Astrocyte of the spinal cord (primary cell): ENCODE results near the gene ALG5.

Experiments used
- DNase-seq: peaks from one replicate; pipeline ENCODE4 v3.0.0; 2011; ENCODE audit warnings: low read depth, low spot score
- H3K4me3 ChIP-seq: 2 replicates; pipeline ENCODE4 v1.5.1; 2011; ENCODE audit warnings: low read depth, mild to moderate bottlenecking, low read length, moderate library complexity
- in situ Hi-C: cut with HindIII; loops from 2 replicates; pipeline ENCODE4 v1.10.0; 2017; ENCODE audit warnings: low sequenced_read_pairs
- TF ChIP-seq, protein P1 (sequence below): IDR thresholded peaks from 2 replicates; pipeline ENCODE4 v1.5.1; 2012; ENCODE audit warnings: low read depth, mild to moderate bottlenecking, low read length, inconsistent platforms

The ALG5 gene

DNA sequence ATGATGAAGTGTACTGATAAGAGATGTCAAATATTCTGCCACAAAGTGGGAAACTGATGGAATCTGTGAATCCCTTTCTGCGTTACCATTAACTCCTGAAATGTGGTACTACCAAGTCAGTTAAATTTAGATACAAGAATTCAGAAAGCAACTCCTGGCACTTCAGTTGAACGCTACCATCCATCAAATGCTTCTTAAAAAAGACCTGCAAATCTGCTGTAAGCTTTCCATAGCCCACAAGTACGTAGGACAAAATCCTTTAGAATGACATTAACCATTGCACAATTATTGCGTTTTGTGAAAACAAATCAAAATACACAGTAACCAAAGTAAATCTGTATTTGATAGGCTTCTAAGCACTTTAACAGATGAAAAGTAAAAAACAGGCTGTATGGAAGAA, 84.5 kb downstream of the ALG5 start:
- no peak for DNase-seq
- in situ Hi-C loops, result no loop called here
- TF ChIP-seq, protein P1, sequence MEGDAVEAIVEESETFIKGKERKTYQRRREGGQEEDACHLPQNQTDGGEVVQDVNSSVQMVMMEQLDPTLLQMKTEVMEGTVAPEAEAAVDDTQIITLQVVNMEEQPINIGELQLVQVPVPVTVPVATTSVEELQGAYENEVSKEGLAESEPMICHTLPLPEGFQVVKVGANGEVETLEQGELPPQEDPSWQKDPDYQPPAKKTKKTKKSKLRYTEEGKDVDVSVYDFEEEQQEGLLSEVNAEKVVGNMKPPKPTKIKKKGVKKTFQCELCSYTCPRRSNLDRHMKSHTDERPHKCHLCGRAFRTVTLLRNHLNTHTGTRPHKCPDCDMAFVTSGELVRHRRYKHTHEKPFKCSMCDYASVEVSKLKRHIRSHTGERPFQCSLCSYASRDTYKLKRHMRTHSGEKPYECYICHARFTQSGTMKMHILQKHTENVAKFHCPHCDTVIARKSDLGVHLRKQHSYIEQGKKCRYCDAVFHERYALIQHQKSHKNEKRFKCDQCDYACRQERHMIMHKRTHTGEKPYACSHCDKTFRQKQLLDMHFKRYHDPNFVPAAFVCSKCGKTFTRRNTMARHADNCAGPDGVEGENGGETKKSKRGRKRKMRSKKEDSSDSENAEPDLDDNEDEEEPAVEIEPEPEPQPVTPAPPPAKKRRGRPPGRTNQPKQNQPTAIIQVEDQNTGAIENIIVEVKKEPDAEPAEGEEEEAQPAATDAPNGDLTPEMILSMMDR, result no peak
- H3K4me3 ChIP-seq, result no peak overlapping the region

DNA sequence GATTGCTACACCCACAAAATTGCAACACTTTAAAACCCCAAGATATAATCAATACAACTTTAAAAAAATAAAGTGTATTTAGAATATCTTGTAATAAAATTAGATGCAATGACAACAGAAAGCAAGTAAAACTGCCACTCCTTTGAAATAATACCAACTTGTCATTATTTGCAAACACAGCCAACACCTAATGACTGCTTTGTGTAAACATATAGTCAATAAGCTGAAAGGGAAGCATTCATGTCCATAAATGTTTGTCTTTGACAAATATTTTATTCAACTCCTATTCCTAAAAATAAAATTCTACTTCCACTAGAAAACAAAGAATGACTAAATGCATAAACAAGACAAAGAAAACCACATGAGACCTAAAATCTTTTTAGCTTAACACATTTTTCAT, 85.7 kb downstream of the ALG5 start:
- in situ Hi-C loops, result no loop called here
- DNase-seq, result no peak
- H3K4me3 ChIP-seq, result no peak overlapping the region
- TF ChIP-seq, protein P1, result no peak

DNA sequence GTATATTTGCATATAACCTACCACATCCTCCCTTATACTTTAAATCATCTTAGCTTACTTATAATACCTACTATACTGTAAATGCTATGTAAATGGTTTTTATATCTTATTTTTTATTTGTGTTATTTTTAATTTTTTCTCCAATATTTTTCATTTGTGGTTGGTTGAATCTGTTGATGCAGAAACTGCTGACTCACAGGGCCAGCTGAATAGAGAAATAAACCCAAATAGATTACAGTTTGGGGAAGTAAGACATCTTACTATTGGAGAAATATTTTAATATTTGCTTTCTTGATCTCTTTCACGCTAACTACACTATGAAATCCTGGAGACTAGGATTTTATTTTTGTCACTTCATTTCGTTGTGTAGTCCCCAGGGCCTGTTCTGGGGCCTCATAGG, 86.2 kb downstream of the ALG5 start:
- TF ChIP-seq, protein P1, result no peak
- no peak overlapping the region for H3K4me3 ChIP-seq
- no peak for DNase-seq
- in situ Hi-C loops, result no loop called here

DNA sequence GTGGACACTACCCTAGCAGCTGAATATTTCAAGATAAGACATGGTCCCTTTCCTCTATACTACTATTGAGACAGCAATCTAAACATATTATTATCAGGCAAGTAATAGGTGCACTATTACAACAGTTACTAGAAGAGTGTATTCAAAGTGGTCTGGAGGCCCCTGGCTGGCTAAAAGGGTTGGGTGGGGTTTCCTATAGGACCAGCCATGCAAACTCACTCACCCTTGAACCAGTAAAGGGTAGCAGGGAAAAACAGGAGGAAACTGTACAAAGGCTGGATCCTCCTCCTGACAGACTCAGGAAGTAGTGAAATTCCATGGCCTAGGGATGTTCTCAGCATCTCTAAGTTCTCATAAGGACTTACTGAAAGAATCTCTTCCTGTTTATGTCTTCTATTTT, 86.8 kb downstream of the ALG5 start:
- no peak for DNase-seq
- TF ChIP-seq, protein P1, result no peak
- H3K4me3 ChIP-seq, result no peak overlapping the region
- in situ Hi-C loops, result no loop called here

DNA sequence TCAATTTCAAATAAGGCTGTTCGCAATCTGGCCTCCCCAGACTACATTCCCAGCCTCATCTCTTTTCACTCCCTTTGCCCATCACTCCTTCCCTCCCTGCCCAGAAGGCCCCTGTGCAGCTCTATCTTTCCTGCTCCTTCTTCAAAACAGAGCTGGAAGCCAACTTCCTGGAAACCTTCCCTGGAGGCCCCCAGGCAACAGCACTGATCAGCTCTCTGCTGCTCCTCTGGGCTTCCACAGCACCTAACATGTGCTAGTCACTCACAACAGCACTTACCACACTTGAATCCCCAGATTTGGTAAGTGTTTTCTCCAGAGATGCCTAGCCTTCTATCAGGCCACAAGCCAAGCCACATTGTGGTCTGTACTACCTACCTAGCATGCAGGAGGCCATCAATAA, 88.6 kb downstream of the ALG5 start:
- in situ Hi-C loops, result no loop called here
- TF ChIP-seq, protein P1, result no peak
- H3K4me3 ChIP-seq, result no peak overlapping the region
- DNase-seq, result no peak

DNA sequence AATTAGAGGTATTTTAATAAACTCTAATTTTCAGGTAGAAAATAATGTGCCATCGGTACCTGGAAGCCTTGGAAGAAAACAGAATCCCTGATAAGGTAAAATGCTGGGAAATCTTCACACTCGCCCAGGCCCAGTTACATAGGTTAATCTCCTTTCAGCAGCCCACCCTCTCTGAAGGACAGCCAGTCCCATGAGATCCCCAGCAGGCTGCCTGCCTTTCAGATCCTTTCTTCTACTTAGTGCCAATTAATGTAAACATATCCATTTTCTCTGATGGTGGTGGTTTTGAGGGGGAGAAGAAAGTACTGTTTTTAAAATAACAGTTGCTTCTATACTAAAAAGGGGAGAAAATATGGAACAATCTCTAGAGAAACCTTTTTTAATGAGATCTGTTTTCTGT, 91.3 kb downstream of the ALG5 start:
- H3K4me3 ChIP-seq, result no peak overlapping the region
- TF ChIP-seq, protein P1, result no peak
- DNase-seq, result no peak
- in situ Hi-C loops, result no loop called here

DNA sequence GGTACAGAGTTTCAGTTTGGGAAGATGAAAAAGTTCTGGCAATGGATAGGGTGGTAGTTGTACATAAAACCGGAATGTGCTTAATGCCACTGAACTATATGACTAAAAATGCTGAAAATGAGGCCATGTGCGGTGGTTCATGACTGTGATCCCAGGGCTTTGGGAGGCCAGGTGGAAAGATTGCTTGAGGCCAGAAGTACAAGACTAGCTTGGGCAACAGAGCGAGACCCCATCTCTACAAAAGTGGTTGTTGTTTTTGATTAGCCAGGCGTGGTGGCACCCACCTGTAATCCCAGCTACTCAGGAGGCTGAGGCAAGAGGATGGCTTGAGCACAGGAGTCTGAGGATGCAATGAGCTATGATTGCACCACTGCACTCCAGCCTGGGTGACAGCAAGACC, 91.9 kb downstream of the ALG5 start:
- TF ChIP-seq, protein P1, result no peak
- DNase-seq, result no peak
- in situ Hi-C loops, result no loop called here
- no peak overlapping the region for H3K4me3 ChIP-seq
